Brain pericyte (primary cell): ENCODE results near the gene ADAMTSL2.

Experiments used
- DNase-seq: peaks from one replicate; pipeline ENCODE4 v3.0.0-alpha.2; 2012; ENCODE audit warnings: low read depth, low spot score

Gene ADAMTSL2

GRCh38 chr9:133575186-133576030, 40.9 kb downstream of the ADAMTSL2 start:
- DNase-seq: no peak

- no peak for DNase-seq
Observed at GRCh38 chr9:133576031-133576874, 41.7 kb downstream of the ADAMTSL2 start.

DNA sequence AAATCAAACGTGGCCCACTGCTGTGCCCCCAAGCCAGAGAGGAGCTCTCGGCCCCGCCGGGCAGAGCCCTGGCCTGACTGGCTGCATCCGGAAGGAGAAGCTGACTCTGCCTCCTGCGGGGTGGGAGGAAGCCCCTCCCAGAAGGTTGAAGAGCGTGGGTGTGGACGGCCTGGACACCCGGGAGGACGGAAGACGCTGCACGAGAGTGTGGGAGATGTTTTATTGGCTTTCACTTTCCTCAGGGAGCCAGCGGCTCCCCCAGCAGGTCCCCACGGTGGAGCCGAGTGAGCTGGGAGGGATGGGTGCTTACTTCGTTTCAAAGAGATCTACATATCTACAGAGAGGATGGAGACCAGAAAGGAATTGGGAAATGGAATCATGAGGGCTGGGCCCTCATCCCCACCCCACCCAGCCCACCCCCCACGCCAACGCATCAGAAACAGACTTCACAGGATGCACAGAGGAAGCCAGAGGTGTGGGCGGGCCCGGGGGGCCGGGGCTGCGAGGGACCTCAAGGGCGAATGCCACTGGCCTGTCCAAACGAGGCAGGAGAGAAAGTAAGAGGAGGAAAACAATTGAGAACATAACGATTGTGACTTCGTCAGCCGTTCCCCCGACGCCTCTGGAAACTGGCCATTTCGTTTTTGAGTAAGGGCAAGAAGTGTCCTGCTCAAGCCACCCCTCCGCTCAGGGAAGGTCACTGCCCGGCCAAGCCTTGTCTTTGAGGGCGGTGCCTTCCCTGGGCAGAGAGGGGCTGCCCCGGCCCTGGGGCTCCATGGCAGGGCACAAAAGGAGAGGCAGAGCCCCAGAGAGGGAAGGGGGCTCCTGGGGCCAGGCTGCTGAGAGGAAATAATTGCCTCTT, 42.6 kb downstream of the ADAMTSL2 start:
- no peak for DNase-seq

- no peak for DNase-seq
Observed at GRCh38 chr9:133577737-133578112, 43.2 kb downstream of the ADAMTSL2 start.

GRCh38 chr9:133578524-133579441, 44.3 kb downstream of the ADAMTSL2 start:
- no peak for DNase-seq

- DNase-seq: no peak
Observed at GRCh38 chr9:133579601-133580418, 45.3 kb downstream of the ADAMTSL2 start.

DNA sequence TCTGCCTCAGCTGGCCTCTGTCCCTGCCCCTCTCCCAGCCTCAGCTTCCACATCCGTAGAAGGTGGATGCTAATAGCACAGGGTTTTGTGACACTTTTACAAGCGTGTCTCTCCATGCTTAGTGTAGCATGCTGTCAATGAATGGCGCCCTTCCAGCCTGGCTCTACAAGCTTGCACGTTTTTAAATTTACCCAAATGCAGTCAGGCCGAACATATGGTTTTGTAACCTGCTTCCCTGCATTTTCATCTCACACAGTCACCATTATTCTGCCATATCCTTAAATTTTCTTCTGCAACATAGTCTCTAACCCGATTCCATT, 45.9 kb downstream of the ADAMTSL2 start:
- no peak for DNase-seq

DNA sequence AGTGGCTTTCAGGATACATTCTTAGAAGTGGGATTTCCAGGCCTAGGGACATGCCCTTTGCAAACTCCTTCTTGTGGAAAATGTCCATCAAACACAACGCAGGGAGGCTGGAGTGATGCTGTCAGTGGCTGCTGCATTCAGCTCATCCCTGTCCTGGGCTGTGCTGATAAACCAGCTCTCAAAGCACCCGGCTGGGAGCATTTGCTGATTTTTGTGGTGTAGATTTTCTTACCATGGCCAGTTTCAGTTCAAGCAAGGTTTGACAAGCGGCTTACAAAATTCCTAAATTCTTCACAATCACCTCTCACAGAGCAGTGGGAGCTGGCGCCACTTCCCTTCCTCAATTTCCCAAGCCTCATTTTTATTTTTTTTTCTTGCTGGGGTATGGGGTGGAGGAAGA, 46.5 kb downstream of the ADAMTSL2 start:
- DNase-seq: no peak

GRCh38 chr9:133581513-133582343, 47.2 kb downstream of the ADAMTSL2 start:
- DNase-seq: no peak

DNA sequence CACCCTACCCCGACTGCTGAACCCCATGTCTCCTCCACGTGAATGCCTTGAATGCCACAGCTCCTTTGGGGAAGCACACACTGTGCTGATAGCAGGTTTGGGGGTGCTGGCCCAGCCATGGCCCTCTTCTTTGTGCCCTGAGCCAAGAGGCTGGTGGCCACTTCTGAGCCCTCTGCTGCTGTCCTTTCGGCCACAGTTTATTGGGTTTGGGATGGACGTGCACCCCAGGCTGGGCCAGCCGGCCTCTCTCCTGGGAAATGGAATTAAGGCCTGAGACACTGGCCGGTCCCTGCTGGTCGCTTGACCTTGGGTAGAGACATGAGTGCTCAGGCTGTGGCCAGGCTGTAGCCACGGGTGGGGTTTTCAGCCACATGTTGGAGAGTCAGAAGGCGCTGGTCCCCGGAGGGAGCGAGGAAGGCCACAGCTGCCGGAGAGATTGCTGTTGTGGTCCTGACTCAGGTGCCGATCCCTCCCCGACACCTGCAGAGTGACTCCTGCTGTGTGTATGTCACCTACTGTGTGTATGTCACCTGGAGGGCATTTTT, 48.1 kb downstream of the ADAMTSL2 start:
- DNase-seq: no peak

GRCh38 chr9:133583111-133583510, 48.6 kb downstream of the ADAMTSL2 start:
- DNase-seq: no peak

DNA sequence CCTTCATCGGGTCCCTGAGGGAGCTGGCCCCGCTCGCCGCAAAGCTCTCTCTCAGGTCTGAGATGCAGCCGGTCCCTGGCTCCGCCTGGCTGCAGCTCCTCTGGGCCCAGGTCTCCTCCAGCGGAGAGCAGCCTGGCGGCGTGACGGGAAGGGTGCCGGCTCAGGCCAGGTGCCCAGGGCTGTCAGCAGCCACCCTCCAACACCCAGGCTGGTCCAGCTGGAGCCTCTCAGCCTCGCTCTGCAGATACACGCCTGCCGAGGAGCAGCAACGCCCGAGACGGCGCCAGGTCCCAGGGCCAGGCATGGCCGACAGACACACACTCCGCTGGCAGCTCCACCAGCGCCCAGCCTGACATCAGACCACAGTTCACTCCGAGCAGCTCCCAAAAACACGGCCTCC, 49.1 kb downstream of the ADAMTSL2 start:
- DNase-seq: no peak

DNA sequence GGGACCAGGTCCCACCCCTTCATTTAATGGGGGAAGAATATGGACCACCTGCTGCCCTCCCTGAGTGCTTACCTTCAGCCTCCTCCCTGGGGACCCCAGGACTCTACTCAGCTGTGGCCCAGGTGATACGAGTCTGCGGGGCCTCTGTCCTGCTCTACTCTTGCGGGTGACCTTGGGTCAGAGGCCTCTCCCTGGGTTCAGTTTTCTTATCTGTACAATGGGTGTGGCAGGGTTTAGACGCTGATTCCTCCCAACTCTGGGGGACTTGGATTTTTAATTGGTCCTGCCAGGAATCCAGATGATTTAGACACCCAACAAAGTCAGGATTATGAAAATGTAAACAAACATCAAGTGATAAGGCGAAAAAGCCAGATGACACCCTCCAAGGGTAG, 49.7 kb downstream of the ADAMTSL2 start:
- DNase-seq: no peak

- DNase-seq: no peak
Observed at GRCh38 chr9:133584559-133585476, 50.3 kb downstream of the ADAMTSL2 start.

- DNase-seq: no peak
Observed at GRCh38 chr9:133585481-133586351, 51.2 kb downstream of the ADAMTSL2 start.

DNA sequence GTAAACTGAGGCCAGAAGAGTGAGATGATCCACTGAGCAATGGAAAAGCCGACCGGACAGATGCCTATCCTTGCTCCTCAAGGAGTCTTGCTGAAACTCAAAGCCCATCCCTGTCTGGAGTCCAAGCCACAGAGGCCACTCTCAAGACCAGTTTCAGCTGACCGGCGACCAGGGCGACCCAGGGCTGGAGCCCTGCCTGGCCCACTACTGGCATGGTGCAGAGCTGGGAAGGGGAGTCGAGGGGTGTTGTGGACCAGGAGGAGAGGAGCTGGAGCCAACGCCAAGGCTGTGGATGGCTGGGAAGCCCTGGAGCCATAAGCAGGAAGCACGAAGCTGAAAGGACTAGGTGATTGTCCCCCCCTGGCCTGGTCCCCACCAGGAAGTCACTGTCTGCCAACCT, 52.5 kb downstream of the ADAMTSL2 start:
- no peak for DNase-seq

DNA sequence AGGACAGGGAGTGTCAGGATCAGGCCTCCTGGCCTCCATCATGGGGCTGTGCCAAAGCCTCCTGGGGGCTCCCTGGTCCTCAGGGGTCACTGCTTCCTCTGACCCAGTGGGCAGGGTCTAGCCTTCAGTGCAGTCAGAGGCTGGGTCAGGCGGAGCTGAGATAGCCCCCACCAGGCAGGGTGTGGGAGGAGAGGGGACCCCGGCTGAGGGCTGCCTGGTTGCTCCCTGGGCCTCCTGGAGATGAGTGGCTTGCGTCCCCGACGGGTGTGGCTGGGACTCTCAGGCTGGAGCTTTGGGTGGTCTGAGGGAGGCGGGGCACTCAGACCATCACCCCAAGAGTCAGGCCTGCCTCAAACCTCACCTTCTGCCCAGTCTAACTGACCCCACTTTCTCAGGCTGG, 53.0 kb downstream of the ADAMTSL2 start:
- DNase-seq: no peak
